Keratinocyte (primary cell): ENCODE results near the gene LANCL1. TPM values are rescaled to one million over a fixed set of nuclear protein-coding genes. Genes with fewer than 3 reads are reported as not detected.
A peak's percentile ranks its signal among the peaks of the same experiment; 100 is the strongest.

ENCODE experiments used
- DNase-seq: peaks from one replicate; pipeline ENCODE4 v3.0.0-alpha.2; 2011; ENCODE audit warnings: low read depth, missing footprints, low spot score
- FAIRE-seq: peaks from 2 replicates; lab custom pipeline; 2011; peaks lifted over from hg19 to GRCh38; lab: Jason Lieb, UNC
- H2AFZ ChIP-seq: 2 replicates; pipeline ENCODE4 v1.6.0; 2012; ENCODE audit warnings: low read length, control low read depth, inconsistent platforms; ENCODE audit not compliant: control insufficient read depth
- H3K27ac ChIP-seq: 2 replicates; pipeline ENCODE4 v1.5.1; 2011; ENCODE audit warnings: low read length; ENCODE audit not compliant: control insufficient read depth, insufficient read depth
- H3K27me3 ChIP-seq: 3 replicates; pipeline ENCODE4 v1.6.0; 2011; ENCODE audit warnings: low read length; ENCODE audit not compliant: control insufficient read depth, insufficient read depth; ENCODE audit errors: extremely low read depth
- H3K36me3 ChIP-seq, 2 experiments: 2 replicates in 1 of 2; 3 replicates in 1 of 2; pipeline ENCODE4 v1.5.1; 2011; ENCODE audit warnings: low read length in 2 of 2, mild to moderate bottlenecking in 1 of 2; ENCODE audit not compliant: control insufficient read depth in 2 of 2, insufficient read depth in 2 of 2; ENCODE audit errors: extremely low read depth in 1 of 2
- H3K4me1 ChIP-seq: 3 replicates; pipeline ENCODE4 v1.5.1; 2011; ENCODE audit warnings: low read length; ENCODE audit not compliant: control insufficient read depth, insufficient read depth; ENCODE audit errors: extremely low read depth
- H3K4me2 ChIP-seq: 3 replicates; pipeline ENCODE4 v1.6.0; 2011; ENCODE audit warnings: low read depth, low read length; ENCODE audit not compliant: control insufficient read depth, insufficient read depth; ENCODE audit errors: extremely low read depth
- H3K4me3 ChIP-seq, 3 experiments: fragments of 200-600 bp in 1 of 3; sonication (generic) in 1 of 3; 2 replicates in 2 of 3; 3 replicates in 1 of 3; pipeline ENCODE4 v1.5.1; 2011 to 2016; ENCODE audit warnings: low read length in 3 of 3, mild to moderate bottlenecking in 3 of 3, control low read depth in 2 of 3, inconsistent platforms in 1 of 3, low read depth in 1 of 3, mixed read lengths in 1 of 3, mixed run types in 1 of 3, moderate library complexity in 1 of 3; ENCODE audit not compliant: control insufficient read depth in 2 of 3, insufficient read depth in 2 of 3; ENCODE audit errors: extremely low read depth in 1 of 3
- H3K79me2 ChIP-seq: 2 replicates; pipeline ENCODE4 v1.6.0; 2012; ENCODE audit warnings: low read length; ENCODE audit not compliant: control insufficient read depth, insufficient read depth
- H3K9ac ChIP-seq: 3 replicates; pipeline ENCODE4 v1.6.0; 2011; ENCODE audit warnings: low read length; ENCODE audit not compliant: control insufficient read depth, insufficient read depth; ENCODE audit errors: extremely low read depth
- H3K9me1 ChIP-seq: 3 replicates; pipeline ENCODE4 v1.6.0; 2011; ENCODE audit warnings: low read length; ENCODE audit not compliant: control insufficient read depth, insufficient read depth; ENCODE audit errors: extremely low read depth
- H3K9me3 ChIP-seq: 2 replicates; pipeline ENCODE4 v1.5.1; 2012; ENCODE audit warnings: low read depth, low read length; ENCODE audit not compliant: control insufficient read depth
- H4K20me1 ChIP-seq: 3 replicates; pipeline ENCODE4 v1.6.0; 2011; ENCODE audit warnings: low read length; ENCODE audit not compliant: control insufficient read depth, insufficient read depth; ENCODE audit errors: extremely low read depth
- CTCF ChIP-seq, 3 experiments: IDR thresholded peaks in 1 of 3; conservative IDR thresholded peaks in 1 of 3; optimal IDR thresholded peaks in 1 of 3; 2 replicates in 2 of 3; 3 replicates in 1 of 3; pipeline versions ENCODE3 to v1.5.1; 2011; ENCODE audit warnings: low read length in 3 of 3, mild to moderate bottlenecking in 3 of 3, moderate library complexity in 2 of 3, control low read depth in 1 of 3, inconsistent platforms in 1 of 3; ENCODE audit not compliant: insufficient read depth in 2 of 3; ENCODE audit errors: extremely low read depth in 1 of 3
- EZH2 ChIP-seq: IDR thresholded peaks from one replicate; pipeline ENCODE4 v1.6.1; 2012; ENCODE audit warnings: inconsistent platforms, mild to moderate bottlenecking, low read length, moderate library complexity
- dilution Hi-C: fragments of 300-500 bp; cut with MboI; formaldehyde crosslinking; loops from one replicate; pipeline ENCODE4 v1.7.0; 2020; ENCODE audit warnings: low sequenced_read_pairs; ENCODE audit not compliant: extremely low pct_ligation_motif_present
- polyA plus RNA-seq, 5 experiments: library from polyadenylated mRNA; depleted of rRNA in 3 of 5; stranded (reverse) in 3 of 5; stranded (forward) in 1 of 5; unstranded in 1 of 5; fragments of >200 nt; gene quantifications; 1 replicate in 1 of 5; 2 replicates in 3 of 5; 3 replicates in 1 of 5; pipeline versions ENCODE4 v1.2.1 to v1.2.3, GENCODE V29; 2011 to 2012; ENCODE audit warnings: missing spikeins in 2 of 5, low read depth in 1 of 5, low replicate concordance in 1 of 5

Gene LANCL1
- polyA plus RNA-seq, 1 donor (not counting 4 experiments of a cell fraction or from before 2014, with no cell fraction given) = 86.4 TPM

- dilution Hi-C loops = no loop called here
- H2AFZ ChIP-seq = no peak overlapping the region
- H3K4me3 ChIP-seq = no peak overlapping the region
- H3K36me3 ChIP-seq = peaks cover 0 to 3% of the 10 kb centered on the region in 2 experiments
- no peak overlapping the region for H3K4me2 ChIP-seq
- no peak overlapping the region for H3K27ac ChIP-seq
- FAIRE-seq (no peak), DNase-seq (no peak)
- TF ChIP-seq CTCF (optimal IDR thresholded peaks at IDR 0.05 in 1 of 3, IDR thresholded peaks at IDR 0.05 in 1 of 3, conservative IDR thresholded peaks at IDR 0.05 in 1 of 3; ENCODE audit: extremely low read depth in 1 of 3, insufficient read depth in 2 of 3, low read length in 3 of 3) (no peak), EZH2 (no peak)
- H3K9ac ChIP-seq = no peak overlapping the region
- no peaks in the 10 kb centered on the region for H3K9me1 ChIP-seq
- H4K20me1 ChIP-seq = no peaks in the 10 kb centered on the region
- no peaks in the 10 kb centered on the region for H3K4me1 ChIP-seq
- H3K9me3 ChIP-seq = no peaks in the 10 kb centered on the region
- no peaks in the 10 kb centered on the region for H3K27me3 ChIP-seq
- peaks cover 8% of the 10 kb centered on the region for H3K79me2 ChIP-seq
Observed at GRCh38 chr2:210445732-210446131, 30.8 kb downstream of the LANCL1 start.

- H3K27me3 ChIP-seq = no peaks in the 10 kb centered on the region
- no peaks in the 10 kb centered on the region for H3K9me1 ChIP-seq
- dilution Hi-C loops = no loop called here
- no peak overlapping the region for H3K27ac ChIP-seq
- DNase-seq (no peak), FAIRE-seq (no peak)
- H3K4me3 ChIP-seq = no peak overlapping the region
- TF ChIP-seq CTCF (optimal IDR thresholded peaks at IDR 0.05 in 1 of 3, IDR thresholded peaks at IDR 0.05 in 1 of 3, conservative IDR thresholded peaks at IDR 0.05 in 1 of 3; ENCODE audit: extremely low read depth in 1 of 3, insufficient read depth in 2 of 3, low read length in 3 of 3) (peak in 2 of 3 experiments; percentile 37 to 52), EZH2 (no peak)
- H3K9me3 ChIP-seq = no peaks in the 10 kb centered on the region
- no peak overlapping the region for H3K4me2 ChIP-seq
- peaks cover 0 to 4% of the 10 kb centered on the region in 2 experiments for H3K36me3 ChIP-seq
- H3K4me1 ChIP-seq = no peaks in the 10 kb centered on the region
- no peak overlapping the region for H2AFZ ChIP-seq
- no peak overlapping the region for H3K9ac ChIP-seq
- peaks cover 7% of the 10 kb centered on the region for H3K79me2 ChIP-seq
- no peaks in the 10 kb centered on the region for H4K20me1 ChIP-seq
Observed at GRCh38 chr2:210445116-210445707, 31.3 kb downstream of the LANCL1 start.
